H1 (cell line): ENCODE results near the gene NDUFB10. TPM values are rescaled to one million over a fixed set of nuclear protein-coding genes. Genes with fewer than 3 reads are reported as not detected.

Source experiments
- CTCF ChIA-PET: fragments of 300-600 bp; sonication (Branson Sonifier 250); formaldehyde crosslinking; loops from one replicate; lab custom pipeline; 2021; ENCODE audit not compliant: partially characterized antibody; lab: Charles Lee
- POLR2A ChIA-PET: fragments of 300-600 bp; sonication (Branson Sonifier 250); formaldehyde crosslinking; loops from one replicate; lab custom pipeline; 2021; ENCODE audit warnings: inconsistent platforms; ENCODE audit not compliant: partially characterized antibody; lab: Charles Lee
- DNase-seq, 2 experiments: peaks; one replicate each; pipeline versions ENCODE4 v3.0.0 to v3.0.0-alpha.2; 2010 to 2022; ENCODE audit warnings: low spot score in 2 of 2, low read depth in 1 of 2, mixed read lengths in 1 of 2
- FAIRE-seq: peaks from 2 replicates; lab custom pipeline; 2011; peaks lifted over from hg19 to GRCh38; lab: Jason Lieb, UNC
- H2AFZ ChIP-seq: 2 replicates; pipeline ENCODE4 v1.8.1; 2012; ENCODE audit warnings: low read length, inconsistent platforms
- H2AK5ac ChIP-seq: 2 replicates; pipeline ENCODE4 v1.6.1; 2013; ENCODE audit warnings: low read depth, low read length
- H2BK120ac ChIP-seq: replicated peaks from 2 replicates; pipeline ENCODE3; 2013; ENCODE audit warnings: low read depth, low read length, inconsistent platforms
- H2BK12ac ChIP-seq: 2 replicates; pipeline ENCODE4 v1.6.1; 2013; ENCODE audit warnings: low read depth, low read length
- H2BK15ac ChIP-seq: 2 replicates; pipeline ENCODE4 v1.6.1; 2013; ENCODE audit warnings: low read length
- H2BK20ac ChIP-seq: 2 replicates; pipeline ENCODE4 v1.6.1; 2013; ENCODE audit warnings: low read length
- H2BK5ac ChIP-seq: 2 replicates; pipeline ENCODE4 v1.6.1; 2013; ENCODE audit warnings: low read depth, low read length
- H3K14ac ChIP-seq: 2 replicates; pipeline ENCODE4 v1.6.1; 2013; ENCODE audit warnings: inconsistent platforms; ENCODE audit not compliant: insufficient read length
- H3K18ac ChIP-seq: 2 replicates; pipeline ENCODE4 v1.6.1; 2013; ENCODE audit warnings: low read length; ENCODE audit errors: extremely low read depth
- H3K23ac ChIP-seq: 2 replicates; pipeline ENCODE4 v1.6.1; 2013; ENCODE audit warnings: inconsistent platforms; ENCODE audit not compliant: insufficient read length
- H3K23me2 ChIP-seq: 2 replicates; pipeline ENCODE4 v1.6.1; 2013; ENCODE audit warnings: low read depth, low read length
- H3K27ac ChIP-seq: 2 replicates; pipeline ENCODE4 v1.6.1; 2011; ENCODE audit warnings: low read depth, low read length, inconsistent platforms
- H3K27me3 ChIP-seq, 4 experiments: replicated peaks in 1 of 4; 1 replicate in 1 of 4; 2 replicates in 3 of 4; pipeline versions ENCODE4 v1.6.1 to v1.8.1; 2011 to 2013; ENCODE audit warnings: low read length in 3 of 4, mild to moderate bottlenecking in 3 of 4, inconsistent platforms in 2 of 4, mixed read lengths in 2 of 4, moderate library complexity in 1 of 4; ENCODE audit not compliant: control insufficient read depth in 3 of 4, insufficient read depth in 3 of 4; ENCODE audit errors: extremely low read depth in 1 of 4
- H3K36me3 ChIP-seq, 4 experiments: 2 replicates each; pipeline versions ENCODE4 v1.6.1 to v1.8.1; 2011 to 2013; ENCODE audit warnings: mild to moderate bottlenecking in 4 of 4, low read length in 3 of 4, moderate library complexity in 2 of 4, control low read depth in 1 of 4, inconsistent platforms in 1 of 4; ENCODE audit not compliant: insufficient read depth in 4 of 4, control insufficient read depth in 2 of 4
- H3K4ac ChIP-seq: replicated peaks from 2 replicates; pipeline ENCODE3; 2013; ENCODE audit warnings: low read length, low read depth, mixed read lengths, inconsistent platforms; ENCODE audit not compliant: insufficient read length
- H3K4me1 ChIP-seq, 4 experiments: replicated peaks in 1 of 4; 1 replicate in 1 of 4; 2 replicates in 3 of 4; pipeline versions ENCODE4 v1.6.1 to v1.8.1; 2011 to 2013; ENCODE audit warnings: low read length in 3 of 4, inconsistent platforms in 2 of 4, mixed read lengths in 1 of 4; ENCODE audit not compliant: insufficient read depth in 4 of 4, control insufficient read depth in 3 of 4
- H3K4me2 ChIP-seq, 2 experiments: 2 replicates each; pipeline versions ENCODE4 v1.6.1 to v1.8.1; 2011 to 2013; ENCODE audit warnings: low read depth in 2 of 2, low read length in 2 of 2, control low read depth in 1 of 2, inconsistent platforms in 1 of 2, mild to moderate bottlenecking in 1 of 2; ENCODE audit not compliant: insufficient read depth in 1 of 2
- H3K4me3 ChIP-seq, 4 experiments: fragments of 200-600, 300-600 bp in 1 of 4; sonication (generic), shearing (Covaris generic), sonication (Bioruptor Twin) in 1 of 4; 2 replicates each; pipeline versions ENCODE4 v1.5.1 to v1.8.1; 2011 to 2016; ENCODE audit warnings: low read length in 4 of 4, low read depth in 3 of 4, control low read depth in 2 of 4, inconsistent platforms in 2 of 4, mild to moderate bottlenecking in 2 of 4, mixed read lengths in 1 of 4, moderate library complexity in 1 of 4; ENCODE audit not compliant: insufficient read depth in 2 of 4; ENCODE audit errors: extremely low read depth in 1 of 4
- H3K56ac ChIP-seq: replicated peaks from 2 replicates; pipeline ENCODE3; 2013; ENCODE audit warnings: low read depth, mild to moderate bottlenecking, mixed read lengths, low read length, inconsistent platforms; ENCODE audit not compliant: insufficient read length
- H3K79me1 ChIP-seq: 2 replicates; pipeline ENCODE4 v1.6.1; 2013; ENCODE audit warnings: low read depth, low read length, control low read depth
- H3K79me2 ChIP-seq, 2 experiments: 2 replicates each; pipeline versions ENCODE4 v1.6.1 to v1.8.1; 2012 to 2013; ENCODE audit warnings: low read length in 2 of 2, mild to moderate bottlenecking in 2 of 2, inconsistent platforms in 1 of 2; ENCODE audit not compliant: insufficient read depth in 2 of 2, control insufficient read depth in 1 of 2
- H3K9ac ChIP-seq, 4 experiments: replicated peaks in 1 of 4; 1 replicate in 1 of 4; 2 replicates in 3 of 4; pipeline versions ENCODE4 v1.6.1 to v1.8.1; 2011 to 2013; ENCODE audit warnings: low read depth in 3 of 4, low read length in 3 of 4, control low read depth in 2 of 4, mild to moderate bottlenecking in 2 of 4, moderate library complexity in 2 of 4, inconsistent platforms in 1 of 4; ENCODE audit errors: extremely low read depth in 1 of 4
- H3K9me3 ChIP-seq, 2 experiments: 2 replicates each; pipeline versions ENCODE4 v1.6.1 to v1.8.1; 2012 to 2013; ENCODE audit warnings: mild to moderate bottlenecking in 2 of 2, moderate library complexity in 2 of 2, control low read depth in 1 of 2, inconsistent platforms in 1 of 2, low read depth in 1 of 2, low read length in 1 of 2, mixed read lengths in 1 of 2; ENCODE audit not compliant: insufficient read depth in 2 of 2
- H4K20me1 ChIP-seq, 2 experiments: replicated peaks in 1 of 2; 2 replicates each; pipeline versions ENCODE3 to v1.8.1; 2011 to 2013; ENCODE audit warnings: inconsistent platforms in 2 of 2, low read length in 2 of 2, mild to moderate bottlenecking in 1 of 2; ENCODE audit not compliant: insufficient read depth in 2 of 2, control insufficient read depth in 1 of 2
- H4K5ac ChIP-seq: 2 replicates; pipeline ENCODE4 v1.6.1; 2013; ENCODE audit warnings: low read length, low read depth, mixed read lengths, inconsistent platforms; ENCODE audit not compliant: insufficient read length
- H4K8ac ChIP-seq: 2 replicates; pipeline ENCODE4 v1.8.0; 2013; ENCODE audit warnings: mild to moderate bottlenecking, moderate library complexity, low read length, inconsistent platforms; ENCODE audit not compliant: insufficient read depth; ENCODE audit errors: extremely low read depth
- H4K91ac ChIP-seq: replicated peaks from 2 replicates; pipeline ENCODE3; 2013; ENCODE audit warnings: low read length, mixed read lengths, inconsistent platforms; ENCODE audit not compliant: insufficient read length
- CHD1 ChIP-seq: IDR thresholded peaks from 2 replicates; pipeline ENCODE4 v1.6.1; 2012; ENCODE audit warnings: low read depth, low read length, improper control_type of control experiment
- HDAC2 ChIP-seq, 2 experiments: fragments of 300-600 bp in 1 of 2; sonication (generic) in 1 of 2; IDR thresholded peaks; 2 replicates each; pipeline ENCODE4 v1.6.1; 2011 to 2012; ENCODE audit warnings: low read depth in 2 of 2, low read length in 2 of 2, mild to moderate bottlenecking in 2 of 2, moderate library complexity in 2 of 2, borderline replicate concordance in 1 of 2, inconsistent platforms in 1 of 2
- KDM1A ChIP-seq: fragments of 200-600, 300-600 bp; sonication (generic); IDR thresholded peaks from 2 replicates; pipeline ENCODE4 v1.7.1; 2016; ENCODE audit warnings: mild to moderate bottlenecking, low read length, borderline replicate concordance
- KDM4A ChIP-seq: IDR thresholded peaks from one replicate; pipeline ENCODE4 v1.7.1; 2012; ENCODE audit warnings: low read depth, mild to moderate bottlenecking, moderate library complexity, low read length, inconsistent platforms; ENCODE audit not compliant: severe bottlenecking
- RFX5 ChIP-seq: IDR thresholded peaks from 2 replicates; pipeline ENCODE4 v1.6.1; 2011; ENCODE audit warnings: low read depth, low read length, improper control_type of control experiment, borderline replicate concordance
- SP1 ChIP-seq: IDR thresholded peaks from 2 replicates; pipeline ENCODE4 v1.6.1; 2011; ENCODE audit warnings: low read depth, low read length
- TAF7 ChIP-seq: optimal IDR thresholded peaks from 2 replicates; pipeline ENCODE3; 2011; ENCODE audit warnings: low read depth, mild to moderate bottlenecking, inconsistent platforms, low read length, moderate library complexity, borderline replicate concordance
- TBP ChIP-seq: IDR thresholded peaks from 2 replicates; pipeline ENCODE4 v1.6.1; 2011; ENCODE audit warnings: low read depth, low read length, improper control_type of control experiment
- WGBS, 2 experiments: shearing (Covaris generic) in 1 of 2; methylation state at CpG; one replicate each; pipeline versions ENCODE4 v1.1.6 to v1.1.7; 2013 to 2015; ENCODE audit warnings: low lambda C conversion rate in 2 of 2, mixed read lengths in 2 of 2, inconsistent platforms in 1 of 2, low coverage in 1 of 2, missing lambda C conversion rate in 1 of 2; ENCODE audit not compliant: insufficient replicate concordance in 2 of 2, insufficient coverage in 1 of 2, insufficient read length in 1 of 2; ENCODE audit errors: extremely low coverage in 1 of 2, missing lambda C conversion rate in 1 of 2; 5-methylcytosine and 5-hydroxymethylcytosine counted together
- polyA plus RNA-seq, 7 experiments: library from polyadenylated mRNA; depleted of rRNA in 3 of 7; stranded (reverse) in 5 of 7; unstranded in 2 of 7; fragments of >200 nt in 5 of 7; fragments of 200-250 nt in 2 of 7; gene quantifications; 1 replicate in 5 of 7; 2 replicates in 1 of 7; 4 replicates in 1 of 7; pipeline versions ENCODE4 v1.2.1 to v1.2.3, GENCODE V29; 2011 to 2013; ENCODE audit warnings: missing spikeins in 2 of 7, mixed read lengths in 2 of 7
- total RNA-seq: library from RNA; stranded (reverse); fragmentation: NEBNext Ultra II Directional; extraction: Animal tissue kit (Norgen Biotek cat#: 25700); gene quantifications from 2 replicates; pipeline ENCODE4 v1.2.1, GENCODE V29; 2021
- TF ChIP-seq, protein P1 (sequence below): IDR thresholded peaks from 2 replicates; pipeline ENCODE4 v1.6.1; 2011; ENCODE audit warnings: low read depth, mild to moderate bottlenecking, low read length; ENCODE audit not compliant: insufficient read depth

The NDUFB10 gene
- total and polyA plus RNA-seq, 2 of the 8 experiments (the other 6 are each of a cell fraction or from before 2014, with no cell fraction given), result 183 to 194 TPM

DNA sequence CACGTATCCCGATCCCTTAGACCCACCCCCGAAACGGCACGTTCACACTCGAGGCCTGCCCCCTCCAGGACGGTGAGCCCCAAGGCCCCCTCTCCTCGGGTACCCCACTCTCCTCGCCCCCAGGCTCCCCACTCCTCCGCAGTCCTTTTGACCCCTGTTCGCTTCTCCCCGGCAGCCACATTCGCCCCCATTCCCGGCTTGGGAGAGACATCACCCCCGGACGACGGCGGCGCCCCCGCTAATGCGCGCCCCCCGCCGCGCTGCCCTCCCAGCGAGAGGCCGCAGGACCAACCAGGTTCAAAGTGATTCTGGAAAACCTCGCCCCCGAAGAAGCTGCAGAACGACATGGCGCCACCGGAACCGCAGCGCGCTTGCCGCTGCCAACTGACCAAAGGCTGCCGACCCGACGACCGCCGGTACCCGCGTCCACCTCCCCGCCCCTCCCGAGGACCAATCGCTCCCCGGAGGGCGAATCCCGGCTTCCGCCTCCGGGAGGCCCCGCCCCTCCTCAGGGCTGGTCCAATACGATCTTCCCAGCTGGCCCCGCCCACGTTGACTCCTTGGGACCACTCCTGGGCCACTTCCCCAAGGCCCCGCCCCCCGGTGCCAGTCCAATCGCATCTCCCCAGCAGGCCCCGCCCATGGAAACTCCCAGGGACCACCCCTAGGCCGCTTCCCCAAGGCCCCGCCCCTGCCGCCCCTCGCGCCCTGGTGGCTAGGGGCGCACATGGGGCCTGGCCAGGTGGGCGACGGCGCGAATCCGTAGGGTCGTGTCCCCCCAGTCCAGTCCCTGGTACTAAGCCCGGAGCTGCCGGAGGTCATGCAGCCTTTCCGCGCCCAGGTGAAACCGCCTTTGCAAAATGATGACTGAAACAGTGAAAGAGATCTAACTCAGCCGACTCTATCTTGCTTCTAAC lies 16.3 kb upstream of the NDUFB10 start, which contains the start of gene MSRB1:
TSS of gene MSRB1 (minus strand) at position 390 of the 917 bp plus-strand sequence. CDS start at position 347, 43 bp downstream.
- DNase-seq (peak; percentile 96 to 100), FAIRE-seq (peak; percentile 24)
- Histone ChIP-seq H3K79me1 (no peaks in the 10 kb centered on the region), H2AFZ (no peak within 1 kb of the TSS), H3K36me3 (peaks cover 4 to 10% (median 7%) of the 10 kb centered on the region in 4 experiments; a peak in 5 of 8 replicates), H3K4ac (no peak within 1 kb of the TSS), H3K4me2 (peak within 1 kb of the TSS; percentile 71 to 89), H4K5ac (peak within 1 kb of the TSS; percentile 16), H2BK5ac (peak within 1 kb of the TSS; percentile 40; the same call in 1 of the 2 replicates), H3K27me3 (peaks cover 0 to 2% (median 0%) of the 10 kb centered on the region in 4 experiments; a peak in 1 of 7 replicates), H2BK15ac (0 out of 2 replicates have a peak within 1 kb of the TSS, but pooled peaks have one; percentile 29), H4K91ac (peak within 1 kb of the TSS; percentile 91), H2BK12ac (no peak within 1 kb of the TSS), H3K14ac (no peak within 1 kb of the TSS), H3K27ac (no peak within 1 kb of the TSS), H4K8ac (peak within 1 kb of the TSS; percentile 21), H3K23ac (no peak within 1 kb of the TSS), H3K79me2 (no peaks in the 10 kb centered on the region), H3K18ac (peak within 1 kb of the TSS; percentile 83), H3K23me2 (peaks cover 6% of the 10 kb centered on the region; the same call in 1 of the 2 replicates), H3K4me1 (peaks cover 0 to 11% (median 6%) of the 10 kb centered on the region in 4 experiments; a peak in 5 of 7 replicates), H2AK5ac (no peak within 1 kb of the TSS), H3K4me3 (peak within 1 kb of the TSS; percentile 55 to 87 (median 66)), H2BK20ac (no peak within 1 kb of the TSS), H3K9me3 (no peaks in the 10 kb centered on the region), H4K20me1 (peaks cover 0 to 5% of the 10 kb centered on the region in 2 experiments), H3K9ac (peak within 1 kb of the TSS in 3 of 4 experiments; percentile 7 to 51 (median 42); a peak in 4 of 7 replicates), H2BK120ac (no peak within 1 kb of the TSS), H3K56ac (no peak within 1 kb of the TSS)
- 4% methylated on average over 29 of the region's 77 CpGs; no CpG with 5 or more reads in 1 of the 2 experiments for WGBS, 2 experiments
- CTCF ChIA-PET, result interaction anchor here (0.7 to 6.3 kb wide), 5 partner anchors 10 to 79 kb away, joined by 3 to 62 read pairs (median 4); partner anchors contain the start of gene RPL3L
- POLR2A ChIA-PET, result interaction anchor here (0.9 to 11.7 kb wide), 10 partner anchors 9 to 148 kb away, joined by 3 to 336 read pairs (median 4); partner anchors contain the start of genes FAHD1, HAGH, NDUFB10 and RNF151
- TF ChIP-seq HDAC2 (IDR thresholded peaks at IDR 0.05; ENCODE audit: borderline replicate concordance in 1 of 2, low read depth in 2 of 2, low read length in 2 of 2), result peak in 1 of 2 experiments; percentile 57; a peak in 1 of 4 replicates
- TF ChIP-seq, protein P1, sequence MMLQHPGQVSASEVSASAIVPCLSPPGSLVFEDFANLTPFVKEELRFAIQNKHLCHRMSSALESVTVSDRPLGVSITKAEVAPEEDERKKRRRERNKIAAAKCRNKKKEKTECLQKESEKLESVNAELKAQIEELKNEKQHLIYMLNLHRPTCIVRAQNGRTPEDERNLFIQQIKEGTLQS, result no peak
- TF ChIP-seq TBP, result peak; percentile 74
- peak; percentile 66; the same call in 1 of the 2 replicates for TF ChIP-seq SP1
- no peak for TF ChIP-seq KDM1A
- peak; percentile 12 for TF ChIP-seq TAF7
- peak; percentile 57 for TF ChIP-seq KDM4A
- TF ChIP-seq CHD1, result no peak
- TF ChIP-seq RFX5, result no peak
